Panc1 (cell line): ENCODE data around the gene PSRC1.

Experiments used
- POLR2AphosphoS5 ChIP-seq: IDR thresholded peaks from 2 replicates; pipeline ENCODE4 v1.6.1; 2012; ENCODE audit warnings: mild to moderate bottlenecking, low read depth, low read length, moderate library complexity
- SIN3A ChIP-seq: IDR thresholded peaks from 2 replicates; pipeline ENCODE4 v1.6.1; 2012; ENCODE audit warnings: low read depth, mild to moderate bottlenecking, low read length, moderate library complexity, borderline replicate concordance; ENCODE audit not compliant: insufficient read depth
- TCF7L2 ChIP-seq: IDR thresholded peaks from 2 replicates; pipeline ENCODE4 v1.6.1; 2011; ENCODE audit warnings: mild to moderate bottlenecking, low read depth, low read length, inconsistent platforms
- TF ChIP-seq, protein P1 (sequence below), 2 experiments: IDR thresholded peaks; 2 replicates each; pipeline ENCODE4 v1.6.1; 2011 to 2012; ENCODE audit warnings: low read depth in 2 of 2, control low read depth in 1 of 2, low read length in 1 of 2, mild to moderate bottlenecking in 1 of 2, moderate library complexity in 1 of 2; ENCODE audit not compliant: insufficient read depth in 1 of 2
- TF ChIP-seq, protein P2 (sequence below): fragments of 450-650 bp; IDR thresholded peaks from 2 replicates; pipeline ENCODE4 v1.5.1; 2017; ENCODE audit warnings: mild to moderate bottlenecking

DNA sequence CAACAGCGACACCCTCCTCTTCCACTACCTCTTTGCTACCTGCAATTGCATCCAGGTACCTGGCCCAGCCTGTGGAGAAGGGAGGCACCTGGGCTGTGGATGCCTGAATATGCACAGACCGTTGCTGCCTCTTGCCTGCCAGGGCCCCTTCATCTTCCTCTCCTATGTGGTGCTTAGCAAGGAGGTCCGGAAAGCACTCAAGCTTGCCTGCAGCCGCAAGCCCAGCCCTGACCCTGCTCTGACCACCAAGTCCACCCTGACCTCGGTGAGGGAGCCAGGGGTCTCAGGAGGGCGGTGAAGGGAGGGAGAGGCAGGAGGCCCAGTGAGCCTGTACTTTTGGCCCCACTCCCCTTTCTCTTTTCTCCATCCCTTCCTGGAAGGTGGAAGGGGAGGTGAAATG, 11.5 kb downstream of the PSRC1 start:
- TF ChIP-seq, protein P1, sequence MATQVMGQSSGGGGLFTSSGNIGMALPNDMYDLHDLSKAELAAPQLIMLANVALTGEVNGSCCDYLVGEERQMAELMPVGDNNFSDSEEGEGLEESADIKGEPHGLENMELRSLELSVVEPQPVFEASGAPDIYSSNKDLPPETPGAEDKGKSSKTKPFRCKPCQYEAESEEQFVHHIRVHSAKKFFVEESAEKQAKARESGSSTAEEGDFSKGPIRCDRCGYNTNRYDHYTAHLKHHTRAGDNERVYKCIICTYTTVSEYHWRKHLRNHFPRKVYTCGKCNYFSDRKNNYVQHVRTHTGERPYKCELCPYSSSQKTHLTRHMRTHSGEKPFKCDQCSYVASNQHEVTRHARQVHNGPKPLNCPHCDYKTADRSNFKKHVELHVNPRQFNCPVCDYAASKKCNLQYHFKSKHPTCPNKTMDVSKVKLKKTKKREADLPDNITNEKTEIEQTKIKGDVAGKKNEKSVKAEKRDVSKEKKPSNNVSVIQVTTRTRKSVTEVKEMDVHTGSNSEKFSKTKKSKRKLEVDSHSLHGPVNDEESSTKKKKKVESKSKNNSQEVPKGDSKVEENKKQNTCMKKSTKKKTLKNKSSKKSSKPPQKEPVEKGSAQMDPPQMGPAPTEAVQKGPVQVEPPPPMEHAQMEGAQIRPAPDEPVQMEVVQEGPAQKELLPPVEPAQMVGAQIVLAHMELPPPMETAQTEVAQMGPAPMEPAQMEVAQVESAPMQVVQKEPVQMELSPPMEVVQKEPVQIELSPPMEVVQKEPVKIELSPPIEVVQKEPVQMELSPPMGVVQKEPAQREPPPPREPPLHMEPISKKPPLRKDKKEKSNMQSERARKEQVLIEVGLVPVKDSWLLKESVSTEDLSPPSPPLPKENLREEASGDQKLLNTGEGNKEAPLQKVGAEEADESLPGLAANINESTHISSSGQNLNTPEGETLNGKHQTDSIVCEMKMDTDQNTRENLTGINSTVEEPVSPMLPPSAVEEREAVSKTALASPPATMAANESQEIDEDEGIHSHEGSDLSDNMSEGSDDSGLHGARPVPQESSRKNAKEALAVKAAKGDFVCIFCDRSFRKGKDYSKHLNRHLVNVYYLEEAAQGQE (IDR thresholded peaks at IDR 0.05; ENCODE audit: insufficient read depth in 1 of 2, low read depth in 2 of 2, low read length in 1 of 2): no peak
- no peak for TF ChIP-seq SIN3A
- TF ChIP-seq, protein P2, sequence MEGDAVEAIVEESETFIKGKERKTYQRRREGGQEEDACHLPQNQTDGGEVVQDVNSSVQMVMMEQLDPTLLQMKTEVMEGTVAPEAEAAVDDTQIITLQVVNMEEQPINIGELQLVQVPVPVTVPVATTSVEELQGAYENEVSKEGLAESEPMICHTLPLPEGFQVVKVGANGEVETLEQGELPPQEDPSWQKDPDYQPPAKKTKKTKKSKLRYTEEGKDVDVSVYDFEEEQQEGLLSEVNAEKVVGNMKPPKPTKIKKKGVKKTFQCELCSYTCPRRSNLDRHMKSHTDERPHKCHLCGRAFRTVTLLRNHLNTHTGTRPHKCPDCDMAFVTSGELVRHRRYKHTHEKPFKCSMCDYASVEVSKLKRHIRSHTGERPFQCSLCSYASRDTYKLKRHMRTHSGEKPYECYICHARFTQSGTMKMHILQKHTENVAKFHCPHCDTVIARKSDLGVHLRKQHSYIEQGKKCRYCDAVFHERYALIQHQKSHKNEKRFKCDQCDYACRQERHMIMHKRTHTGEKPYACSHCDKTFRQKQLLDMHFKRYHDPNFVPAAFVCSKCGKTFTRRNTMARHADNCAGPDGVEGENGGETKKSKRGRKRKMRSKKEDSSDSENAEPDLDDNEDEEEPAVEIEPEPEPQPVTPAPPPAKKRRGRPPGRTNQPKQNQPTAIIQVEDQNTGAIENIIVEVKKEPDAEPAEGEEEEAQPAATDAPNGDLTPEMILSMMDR: no peak
- TF ChIP-seq POLR2AphosphoS5: no peak
- TF ChIP-seq TCF7L2: no peak
